Right ventricle myocardium inferior (tissue), 1 donor: Measurements from ENCODE around the gene ZNF227. TPM values are rescaled to one million over a fixed set of nuclear protein-coding genes. Genes with fewer than 3 reads are reported as not detected.

ENCODE experiments used
- total RNA-seq: library from RNA; stranded (reverse); fragmentation: NEBNext Ultra II Directional; extraction: Animal tissue kit (Norgen Biotek cat#: 25700); gene quantifications from one replicate; pipeline ENCODE4 v1.2.1, GENCODE V29; 2021
- donor health status: DM: no; HTN: yes; CAD: no; lungs with severe emphysema.

ZNF227 gene
- total RNA-seq, 1 donor from 2014 or later, result 13.1 TPM

Other genes starting within 250 kb of the ZNF227 start
- 7.6 TPM for gene ZNF155, start 228.3 kb upstream of the ZNF227 start, total RNA-seq
- gene ZNF230, start 209.6 kb upstream of the ZNF227 start, total RNA-seq, result 2.1 TPM
- 2.6 TPM for gene ZNF222, start 187.2 kb upstream of the ZNF227 start, total RNA-seq
- 2.4 TPM for gene ZNF223, start 160.5 kb upstream of the ZNF227 start, total RNA-seq
- gene ZNF284, start 140.4 kb upstream of the ZNF227 start, total RNA-seq, result 1.7 TPM
- gene ZNF224, start 118.2 kb upstream of the ZNF227 start, total RNA-seq, result 10.2 TPM
- 3.0 TPM for gene ZNF225, start 99.1 kb upstream of the ZNF227 start, total RNA-seq
- 9.4 TPM for gene ZNF234, start 71.0 kb upstream of the ZNF227 start, total RNA-seq
- 15.7 TPM for gene ZNF226, start 47.4 kb upstream of the ZNF227 start, total RNA-seq
- 6.4 TPM for gene ZNF233, start 47.4 kb downstream of the ZNF227 start, total RNA-seq
- gene ZNF235, start 92.5 kb downstream of the ZNF227 start, total RNA-seq, result 4.2 TPM
- 3.9 TPM for gene ZNF112, start 144.1 kb downstream of the ZNF227 start, total RNA-seq
- 4.9 TPM for gene ZNF285, start 189.1 kb downstream of the ZNF227 start, total RNA-seq
- 7.3 TPM for gene ZNF229, start 235.9 kb downstream of the ZNF227 start, total RNA-seq